Liver (tissue), 9 donors: ENCODE measurements around the gene CACNA1C. TPM values are rescaled to one million over a fixed set of nuclear protein-coding genes. Genes with fewer than 3 reads are reported as not detected.

Source experiments
- DNase-seq: peaks from one replicate; pipeline ENCODE4 v3.0.0-alpha.2; 2017; ENCODE audit warnings: low spot score
- H3K27ac ChIP-seq, 2 donors: one replicate each; pipeline ENCODE4 v1.7.0; 2013; ENCODE audit warnings: inconsistent platforms in 2 of 2, low read length in 2 of 2, control low read depth in 1 of 2, low read depth in 1 of 2, mild to moderate bottlenecking in 1 of 2
- H3K27me3 ChIP-seq, 4 donors: one replicate each; pipeline versions ENCODE4 v1.6.1 to v1.7.0; 2013; ENCODE audit warnings: low read length in 3 of 4, inconsistent platforms in 1 of 4, mild to moderate bottlenecking in 1 of 4, moderate library complexity in 1 of 4; ENCODE audit not compliant: control insufficient read depth in 4 of 4, insufficient read depth in 4 of 4
- H3K36me3 ChIP-seq, 4 donors: one replicate each; pipeline versions ENCODE4 v1.6.1 to v1.7.0; 2013; ENCODE audit warnings: low read length in 3 of 4, mild to moderate bottlenecking in 3 of 4, low read depth in 1 of 4, moderate library complexity in 1 of 4; ENCODE audit not compliant: control insufficient read depth in 4 of 4, insufficient read depth in 3 of 4
- H3K4me1 ChIP-seq, 4 donors: one replicate each; pipeline versions ENCODE4 v1.6.1 to v1.7.0; 2013; ENCODE audit warnings: low read length in 3 of 4, mild to moderate bottlenecking in 3 of 4, moderate library complexity in 1 of 4; ENCODE audit not compliant: control insufficient read depth in 4 of 4, insufficient read depth in 4 of 4
- H3K4me3 ChIP-seq, 3 donors: one replicate each; pipeline versions ENCODE4 v1.6.1 to v1.7.0; 2013; ENCODE audit warnings: low read length in 3 of 3, control low read depth in 1 of 3, low read depth in 1 of 3, mild to moderate bottlenecking in 1 of 3
- H3K9ac ChIP-seq, 2 donors: one replicate each; pipeline ENCODE4 v1.7.0; 2013; ENCODE audit warnings: low read length in 2 of 2, mild to moderate bottlenecking in 2 of 2, moderate library complexity in 2 of 2, control low read depth in 1 of 2, low read depth in 1 of 2
- H3K9me3 ChIP-seq, 4 donors: one replicate each; pipeline versions ENCODE4 v1.6.1 to v1.7.0; 2013; ENCODE audit warnings: low read length in 3 of 4; ENCODE audit not compliant: control insufficient read depth in 4 of 4
- ATF3 ChIP-seq: IDR thresholded peaks from 2 replicates; pipeline ENCODE4 v1.6.1; 2016; ENCODE audit warnings: antibody characterized with exemption
- CTCF ChIP-seq: fragments of 150-350 bp; IDR thresholded peaks from 2 replicates; pipeline ENCODE4 v1.5.1; 2017; ENCODE audit warnings: improper control_type of control experiment, low read depth, low read length; ENCODE audit not compliant: missing input control
- EGR1 ChIP-seq, 2 donors: IDR thresholded peaks; 2 replicates each; pipeline ENCODE4 v1.6.1; 2016 to 2018; ENCODE audit warnings: antibody characterized with exemption in 2 of 2, low read depth in 2 of 2
- FOXA2 ChIP-seq: IDR thresholded peaks from 2 replicates; pipeline ENCODE4 v1.6.1; 2016; ENCODE audit warnings: antibody characterized with exemption
- GABPA ChIP-seq, 2 donors: IDR thresholded peaks in 1 of 2; conservative IDR thresholded peaks in 1 of 2; 2 replicates each; pipeline ENCODE4 v1.6.1; 2016; ENCODE audit warnings: antibody characterized with exemption in 2 of 2, mild to moderate bottlenecking in 1 of 2, moderate library complexity in 1 of 2
- HNF4A ChIP-seq, 2 donors: conservative IDR thresholded peaks; 2 replicates each; pipeline ENCODE4 v1.6.1; 2016; ENCODE audit warnings: antibody characterized with exemption in 2 of 2, mild to moderate bottlenecking in 2 of 2
- HNF4G ChIP-seq: IDR thresholded peaks from 2 replicates; pipeline ENCODE4 v1.6.1; 2016; ENCODE audit warnings: antibody characterized with exemption
- JUND ChIP-seq, 2 donors: IDR thresholded peaks; 2 replicates each; pipeline ENCODE4 v1.6.1; 2016; ENCODE audit warnings: antibody characterized with exemption in 2 of 2
- NR2F2 ChIP-seq: IDR thresholded peaks from 2 replicates; pipeline ENCODE4 v1.6.1; 2016; ENCODE audit warnings: antibody characterized with exemption
- RAD21 ChIP-seq, 2 donors: IDR thresholded peaks; 2 replicates each; pipeline ENCODE4 v1.6.1; 2016; ENCODE audit warnings: antibody characterized with exemption in 2 of 2, mild to moderate bottlenecking in 2 of 2
- REST ChIP-seq: IDR thresholded peaks from 2 replicates; pipeline ENCODE4 v1.6.1; 2016; ENCODE audit warnings: antibody characterized with exemption, mild to moderate bottlenecking
- SP1 ChIP-seq: IDR thresholded peaks from 2 replicates; pipeline ENCODE4 v1.6.1; 2018; ENCODE audit warnings: antibody characterized with exemption, mild to moderate bottlenecking
- TAF1 ChIP-seq: conservative IDR thresholded peaks from 2 replicates; pipeline ENCODE4 v1.6.1; 2016; ENCODE audit warnings: antibody characterized with exemption, mild to moderate bottlenecking
- YY1 ChIP-seq: IDR thresholded peaks from 2 replicates; pipeline ENCODE4 v1.6.1; 2016; ENCODE audit warnings: antibody characterized with exemption, mild to moderate bottlenecking
- ZBTB33 ChIP-seq: IDR thresholded peaks from 2 replicates; pipeline ENCODE4 v1.6.1; 2016; ENCODE audit warnings: antibody characterized with exemption
- WGBS: extraction: QIAGEN DNeasy Blood & Tissue Kit; methylation state at CpG from one replicate; pipeline ENCODE4 v1.1.7; 2013; 5-methylcytosine and 5-hydroxymethylcytosine counted together
- polyA plus RNA-seq, 2 donors: library from polyadenylated mRNA; stranded (reverse) in 1 of 2; unstranded in 1 of 2; fragments of 200-250 nt in 1 of 2; fragments of >200 nt in 1 of 2; fragmentation: Nextera tagmentation in 1 of 2; extraction: Ambion mirVana in 1 of 2; gene quantifications; one replicate each; pipeline versions ENCODE4 v1.2.1 to v1.2.3, GENCODE V29; 2013 to 2015
- total RNA-seq, 2 donors: library from RNA; depleted of rRNA; stranded (reverse); fragments of >200 nt; gene quantifications; one replicate each; pipeline ENCODE4 v1.2.3, GENCODE V29; 2014
- donor health status: healthy.
- donor health status: healthy.
- donor health status: healthy.
- donor health status: healthy.
- donor health status: healthy.

CACNA1C gene
- total and polyA plus RNA-seq, 4 donors = 0.23 to 1.9 (median 0.41) TPM

GRCh38 chr12:2628401-2628800 is 575.6 kb downstream of the CACNA1C start:
- DNase-seq = no peak
- H3K27me3 ChIP-seq = peaks cover 0 to 3% (median 0%) of the 10 kb centered on the region in 4 donors
- H3K9ac ChIP-seq = no peak overlapping the region
- no peak for TF ChIP-seq YY1
- no peak for TF ChIP-seq SP1
- no peak for TF ChIP-seq FOXA2
- no peak for TF ChIP-seq REST
- no peak for TF ChIP-seq NR2F2
- TF ChIP-seq TAF1 = no peak
- no peak for TF ChIP-seq HNF4G
- no peak for TF ChIP-seq ZBTB33
- no peak for TF ChIP-seq HNF4A (conservative IDR thresholded peaks at IDR 0.05)
- TF ChIP-seq EGR1 (IDR thresholded peaks at IDR 0.05; ENCODE audit: low read depth in 2 of 2) = no peak
- no peak for TF ChIP-seq RAD21 (IDR thresholded peaks at IDR 0.05)
- no peak for TF ChIP-seq ATF3
- TF ChIP-seq JUND (IDR thresholded peaks at IDR 0.05) = no peak
- no peak for TF ChIP-seq GABPA (IDR thresholded peaks at IDR 0.05 in 1 of 2, conservative IDR thresholded peaks at IDR 0.05 in 1 of 2)
- no peak for TF ChIP-seq CTCF
- no peaks in the 10 kb centered on the region for H3K9me3 ChIP-seq
- no peaks in the 10 kb centered on the region for H3K36me3 ChIP-seq
- no peak overlapping the region for H3K4me3 ChIP-seq
- H3K4me1 ChIP-seq = no peaks in the 10 kb centered on the region
- H3K27ac ChIP-seq = no peak overlapping the region
- 77% methylated on average over 6 of the region's 6 CpGs for WGBS

GRCh38 chr12:2629051-2629450 is 576.3 kb downstream of the CACNA1C start:
- no peak overlapping the region for H3K27ac ChIP-seq
- no peaks in the 10 kb centered on the region for H3K4me1 ChIP-seq
- no peaks in the 10 kb centered on the region for H3K36me3 ChIP-seq
- peaks cover 0 to 3% (median 0%) of the 10 kb centered on the region in 4 donors for H3K27me3 ChIP-seq
- TF ChIP-seq YY1 (no peak), SP1 (no peak), HNF4G (no peak), NR2F2 (no peak), TAF1 (no peak), RAD21 (IDR thresholded peaks at IDR 0.05) (no peak)
- WGBS = 86% methylated on average over 5 of the region's 5 CpGs
- DNase-seq = no peak
- H3K4me3 ChIP-seq = no peak overlapping the region
- H3K9me3 ChIP-seq = no peaks in the 10 kb centered on the region
- H3K9ac ChIP-seq = no peak overlapping the region
